ENCODE results near the gene MAN2A1.

MAN2A1 gene

DNA sequence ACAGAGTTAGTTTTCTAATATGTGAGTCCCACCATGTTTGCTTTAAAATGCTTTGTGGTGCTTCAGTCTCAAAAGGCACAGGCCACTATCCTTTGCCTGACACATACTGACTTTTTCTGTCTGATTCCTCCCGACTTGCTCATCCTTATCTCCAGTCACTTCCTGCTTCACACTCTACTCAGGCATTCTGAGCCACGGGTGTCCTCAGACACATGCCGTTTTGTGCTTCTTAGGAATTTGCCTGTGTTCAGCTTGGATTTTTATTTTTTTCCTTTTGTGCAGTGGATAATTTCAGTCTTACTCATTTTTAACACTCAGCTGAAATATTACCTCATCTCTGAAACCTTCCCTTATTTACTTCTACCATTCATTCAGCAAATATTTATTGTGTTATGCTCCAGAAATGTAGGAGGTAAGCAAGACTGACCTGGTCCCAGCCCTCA, 54.1 kb downstream of the MAN2A1 start:
- no peak for DNase-seq
- H3K36me3 ChIP-seq (ENCODE audit: control insufficient read depth, insufficient read depth, low read length): peaks cover 4% of the 10 kb centered on the region
- H3K9me3 ChIP-seq (ENCODE audit: control insufficient read depth, low read length): no peaks in the 10 kb centered on the region
- H3K4me1 ChIP-seq (ENCODE audit: control insufficient read depth, insufficient read depth, low read length, poor library complexity, severe bottlenecking): no peaks in the 10 kb centered on the region
- H3K27me3 ChIP-seq (replicated peaks; ENCODE audit: control insufficient read depth, insufficient read depth, low read length, poor library complexity, severe bottlenecking): no peaks in the 10 kb centered on the region
- H3K4me3 ChIP-seq (ENCODE audit: insufficient read depth, low read depth, low read length, poor library complexity, severe bottlenecking): no peak overlapping the region
- H3K27ac ChIP-seq (ENCODE audit: insufficient read depth, low read length, poor library complexity, severe bottlenecking): no peak overlapping the region

DNA sequence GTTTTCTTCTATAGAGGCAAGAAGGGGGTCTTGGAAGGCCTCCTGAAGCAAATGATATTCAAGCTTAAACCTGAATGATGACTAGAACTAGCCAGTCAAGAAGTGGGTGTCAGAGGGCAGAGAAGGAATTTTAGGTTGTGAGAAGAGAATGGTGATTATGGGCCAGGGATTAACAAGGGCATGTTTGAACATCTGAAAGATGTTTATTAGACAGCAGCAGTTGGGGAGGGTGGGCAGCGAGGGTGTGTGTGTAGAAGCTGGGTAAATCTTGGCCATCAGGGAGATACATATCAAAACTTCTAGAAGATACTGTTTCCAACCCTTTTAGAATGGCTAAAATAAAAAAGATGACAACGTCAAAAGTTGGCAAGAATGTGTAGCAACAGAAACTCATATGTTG, 54.5 kb downstream of the MAN2A1 start:
- Histone ChIP-seq H3K4me1 (ENCODE audit: control insufficient read depth, insufficient read depth, low read length, poor library complexity, severe bottlenecking) (no peaks in the 10 kb centered on the region), H3K4me3 (ENCODE audit: insufficient read depth, low read depth, low read length, poor library complexity, severe bottlenecking) (no peak overlapping the region), H3K27me3 (replicated peaks; ENCODE audit: control insufficient read depth, insufficient read depth, low read length, poor library complexity, severe bottlenecking) (no peaks in the 10 kb centered on the region), H3K9me3 (ENCODE audit: control insufficient read depth, low read length) (no peaks in the 10 kb centered on the region), H3K36me3 (ENCODE audit: control insufficient read depth, insufficient read depth, low read length) (peaks cover 4% of the 10 kb centered on the region), H3K27ac (ENCODE audit: insufficient read depth, low read length, poor library complexity, severe bottlenecking) (no peak overlapping the region)
- no peak for DNase-seq

DNA sequence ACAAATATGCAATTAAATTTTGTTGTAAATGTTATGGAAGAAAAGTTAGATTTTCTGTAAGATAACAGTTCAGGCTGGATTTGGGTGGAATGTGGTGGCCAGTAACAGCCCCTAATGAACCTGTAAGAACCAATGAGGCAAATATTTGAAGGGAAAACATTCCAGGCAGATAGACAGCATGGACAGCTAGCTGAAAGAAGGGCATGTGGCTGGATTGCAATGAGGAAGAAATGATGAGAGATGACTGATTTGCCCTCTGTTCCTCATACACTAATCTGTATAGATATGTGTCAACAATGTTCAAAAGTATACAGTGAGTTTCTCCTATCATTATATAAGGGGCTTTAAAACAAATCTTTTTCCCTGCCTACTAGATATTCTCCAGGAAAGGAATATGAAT, 58.8 kb downstream of the MAN2A1 start:
- Histone ChIP-seq H3K36me3 (ENCODE audit: control insufficient read depth, insufficient read depth, low read length) (no peaks in the 10 kb centered on the region), H3K27ac (ENCODE audit: insufficient read depth, low read length, poor library complexity, severe bottlenecking) (no peak overlapping the region), H3K4me1 (ENCODE audit: control insufficient read depth, insufficient read depth, low read length, poor library complexity, severe bottlenecking) (no peaks in the 10 kb centered on the region), H3K4me3 (ENCODE audit: insufficient read depth, low read depth, low read length, poor library complexity, severe bottlenecking) (no peak overlapping the region), H3K9me3 (ENCODE audit: control insufficient read depth, low read length) (no peaks in the 10 kb centered on the region), H3K27me3 (replicated peaks; ENCODE audit: control insufficient read depth, insufficient read depth, low read length, poor library complexity, severe bottlenecking) (no peaks in the 10 kb centered on the region)
- DNase-seq: no peak

DNA sequence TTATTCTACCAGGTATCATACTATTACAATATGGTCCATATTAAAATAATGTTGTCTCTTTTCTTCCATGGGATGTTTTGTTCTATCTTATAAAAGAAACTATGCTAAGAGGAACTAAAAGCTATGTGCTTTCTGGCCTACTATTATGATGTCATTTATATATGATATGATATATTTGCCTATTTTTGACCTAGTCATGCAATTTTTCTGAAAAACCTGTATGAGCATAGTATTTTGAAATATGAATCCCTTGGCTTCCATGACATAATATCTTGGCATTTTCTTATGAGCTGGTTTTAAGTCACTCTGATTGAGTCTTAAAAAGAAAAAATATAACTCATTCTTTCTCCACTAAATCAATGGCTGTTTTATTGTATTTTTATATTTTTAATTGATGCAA, 60.7 kb downstream of the MAN2A1 start:
- DNase-seq: no peak
- Histone ChIP-seq H3K27ac (ENCODE audit: insufficient read depth, low read length, poor library complexity, severe bottlenecking) (no peak overlapping the region), H3K4me1 (ENCODE audit: control insufficient read depth, insufficient read depth, low read length, poor library complexity, severe bottlenecking) (no peaks in the 10 kb centered on the region), H3K36me3 (ENCODE audit: control insufficient read depth, insufficient read depth, low read length) (no peaks in the 10 kb centered on the region), H3K4me3 (ENCODE audit: insufficient read depth, low read depth, low read length, poor library complexity, severe bottlenecking) (no peak overlapping the region), H3K9me3 (ENCODE audit: control insufficient read depth, low read length) (no peaks in the 10 kb centered on the region), H3K27me3 (replicated peaks; ENCODE audit: control insufficient read depth, insufficient read depth, low read length, poor library complexity, severe bottlenecking) (no peaks in the 10 kb centered on the region)

DNA sequence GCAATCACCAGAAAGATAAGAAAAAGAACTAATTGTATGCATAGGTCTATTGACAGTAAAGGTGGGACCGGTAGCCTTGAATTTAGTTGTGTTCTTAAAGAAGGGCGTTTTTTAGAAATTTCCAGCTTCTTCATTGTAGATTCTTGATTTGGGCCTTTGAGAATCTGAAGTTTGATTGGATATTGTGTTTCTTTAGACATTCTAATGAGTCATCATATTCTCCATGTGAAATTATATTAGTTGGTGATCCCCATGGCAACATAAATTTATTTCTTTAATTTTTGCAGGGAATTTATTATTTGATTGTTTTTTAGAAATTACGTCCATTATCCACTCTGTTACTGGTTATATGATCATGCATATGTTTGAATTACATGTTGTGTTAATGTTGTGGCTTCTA, 63.6 kb downstream of the MAN2A1 start:
- peaks cover 11% of the 10 kb centered on the region for H3K36me3 ChIP-seq (ENCODE audit: control insufficient read depth, insufficient read depth, low read length)
- H3K27me3 ChIP-seq (replicated peaks; ENCODE audit: control insufficient read depth, insufficient read depth, low read length, poor library complexity, severe bottlenecking): no peaks in the 10 kb centered on the region
- no peaks in the 10 kb centered on the region for H3K9me3 ChIP-seq (ENCODE audit: control insufficient read depth, low read length)
- no peaks in the 10 kb centered on the region for H3K4me1 ChIP-seq (ENCODE audit: control insufficient read depth, insufficient read depth, low read length, poor library complexity, severe bottlenecking)
- H3K4me3 ChIP-seq (ENCODE audit: insufficient read depth, low read depth, low read length, poor library complexity, severe bottlenecking): no peak overlapping the region
- H3K27ac ChIP-seq (ENCODE audit: insufficient read depth, low read length, poor library complexity, severe bottlenecking): no peak overlapping the region
- DNase-seq: no peak

DNA sequence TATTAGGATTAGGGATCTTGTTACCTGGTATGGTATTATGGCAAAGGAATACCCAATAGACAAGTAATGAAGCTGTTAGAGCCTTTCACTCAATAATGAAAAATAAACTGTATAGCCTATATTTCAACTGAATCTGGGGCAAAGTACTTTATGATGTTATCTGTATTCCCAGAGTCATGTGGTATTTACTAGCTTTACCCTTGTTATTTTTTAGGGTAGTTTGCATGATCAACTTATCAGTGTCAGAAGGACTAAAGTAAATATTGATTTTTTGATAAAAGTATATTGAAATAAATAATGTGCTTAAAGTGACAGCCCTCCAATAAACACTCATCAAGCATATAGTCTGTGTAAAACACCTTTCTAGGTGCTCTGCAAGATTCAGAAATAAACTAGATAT, 64.6 kb downstream of the MAN2A1 start:
- DNase-seq: no peak
- Histone ChIP-seq H3K9me3 (ENCODE audit: control insufficient read depth, low read length) (no peaks in the 10 kb centered on the region), H3K4me3 (ENCODE audit: insufficient read depth, low read depth, low read length, poor library complexity, severe bottlenecking) (no peak overlapping the region), H3K36me3 (ENCODE audit: control insufficient read depth, insufficient read depth, low read length) (peaks cover 11% of the 10 kb centered on the region), H3K27ac (ENCODE audit: insufficient read depth, low read length, poor library complexity, severe bottlenecking) (no peak overlapping the region), H3K27me3 (replicated peaks; ENCODE audit: control insufficient read depth, insufficient read depth, low read length, poor library complexity, severe bottlenecking) (no peaks in the 10 kb centered on the region), H3K4me1 (ENCODE audit: control insufficient read depth, insufficient read depth, low read length, poor library complexity, severe bottlenecking) (no peaks in the 10 kb centered on the region)

DNA sequence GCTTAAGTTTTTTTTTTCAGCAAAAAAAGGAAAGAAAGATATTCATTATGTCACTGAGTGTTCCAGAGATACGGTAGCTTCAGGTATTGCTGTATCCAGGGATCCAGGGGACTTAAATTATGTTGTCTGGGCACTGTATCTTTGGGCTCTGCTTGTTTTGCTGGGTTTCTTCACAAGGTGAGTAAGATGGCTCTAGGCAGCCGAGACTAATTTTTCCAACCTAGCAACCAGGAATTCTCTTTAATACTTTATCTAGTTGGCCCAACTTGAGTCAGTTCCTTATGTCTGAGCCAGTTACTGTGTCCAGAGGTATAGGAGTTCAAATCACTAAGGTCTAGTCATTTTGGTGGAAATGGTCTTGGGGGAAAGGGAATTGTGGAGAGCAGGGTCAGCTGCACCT, 66.0 kb downstream of the MAN2A1 start:
- Histone ChIP-seq H3K27me3 (replicated peaks; ENCODE audit: control insufficient read depth, insufficient read depth, low read length, poor library complexity, severe bottlenecking) (no peaks in the 10 kb centered on the region), H3K4me1 (ENCODE audit: control insufficient read depth, insufficient read depth, low read length, poor library complexity, severe bottlenecking) (no peaks in the 10 kb centered on the region), H3K27ac (ENCODE audit: insufficient read depth, low read length, poor library complexity, severe bottlenecking) (no peak overlapping the region), H3K9me3 (ENCODE audit: control insufficient read depth, low read length) (no peaks in the 10 kb centered on the region), H3K4me3 (ENCODE audit: insufficient read depth, low read depth, low read length, poor library complexity, severe bottlenecking) (no peak overlapping the region), H3K36me3 (ENCODE audit: control insufficient read depth, insufficient read depth, low read length) (peaks cover 11% of the 10 kb centered on the region)
- DNase-seq: no peak

DNA sequence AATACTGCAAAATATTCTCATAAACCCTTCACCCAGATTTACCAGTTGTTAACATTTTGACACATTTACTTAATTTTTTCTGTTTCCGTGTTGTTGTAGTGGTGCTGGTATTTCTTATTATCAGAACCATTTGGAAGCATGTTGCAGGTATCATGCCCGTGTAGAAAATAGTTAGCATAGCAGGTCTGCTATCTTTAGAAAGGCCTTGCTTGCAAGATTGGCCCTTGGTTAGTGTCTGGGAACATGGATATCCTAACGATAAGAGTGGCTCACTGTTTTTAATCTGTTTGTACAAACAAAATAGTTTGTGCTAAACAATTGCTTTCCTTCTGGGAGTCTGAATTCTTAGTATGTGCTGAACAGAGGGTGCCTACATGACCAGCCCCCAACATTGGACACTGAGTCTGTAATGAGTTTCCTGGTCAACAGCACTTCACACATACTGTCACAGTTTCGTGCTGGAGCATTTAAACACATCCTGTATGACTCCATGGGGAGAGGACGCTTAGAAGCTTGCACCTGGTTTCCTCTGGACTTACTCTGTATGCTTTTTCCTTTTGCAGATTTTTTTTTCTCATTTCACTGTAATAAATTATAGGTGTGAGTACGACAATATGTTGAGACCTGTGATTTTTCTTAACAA, 66.9 kb downstream of the MAN2A1 start:
- H3K36me3 ChIP-seq (ENCODE audit: control insufficient read depth, insufficient read depth, low read length): peaks cover 11% of the 10 kb centered on the region
- H3K9me3 ChIP-seq (ENCODE audit: control insufficient read depth, low read length): no peaks in the 10 kb centered on the region
- H3K27ac ChIP-seq (ENCODE audit: insufficient read depth, low read length, poor library complexity, severe bottlenecking): no peak overlapping the region
- H3K27me3 ChIP-seq (replicated peaks; ENCODE audit: control insufficient read depth, insufficient read depth, low read length, poor library complexity, severe bottlenecking): no peaks in the 10 kb centered on the region
- no peak overlapping the region for H3K4me3 ChIP-seq (ENCODE audit: insufficient read depth, low read depth, low read length, poor library complexity, severe bottlenecking)
- no peaks in the 10 kb centered on the region for H3K4me1 ChIP-seq (ENCODE audit: control insufficient read depth, insufficient read depth, low read length, poor library complexity, severe bottlenecking)
- no peak for DNase-seq

DNA sequence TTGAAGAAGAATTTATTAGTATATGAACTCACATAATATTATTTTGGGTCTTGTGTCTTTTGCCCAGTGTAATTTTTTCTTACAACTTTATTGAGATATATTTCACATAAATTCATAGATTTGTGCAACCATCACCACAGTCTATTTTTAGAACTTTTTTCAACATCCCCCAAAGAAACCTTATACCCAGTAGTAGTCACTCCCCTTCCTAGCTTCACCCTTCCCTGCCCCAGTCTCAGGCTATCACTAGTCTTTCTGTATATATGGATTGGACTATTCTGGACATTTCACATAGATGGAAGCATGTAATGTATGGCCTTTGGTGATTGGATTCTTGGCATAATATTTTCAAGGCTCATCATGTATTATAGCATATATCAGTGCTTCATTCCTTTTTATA, 67.8 kb downstream of the MAN2A1 start:
- no peak overlapping the region for H3K27ac ChIP-seq (ENCODE audit: insufficient read depth, low read length, poor library complexity, severe bottlenecking)
- peaks cover 14% of the 10 kb centered on the region for H3K36me3 ChIP-seq (ENCODE audit: control insufficient read depth, insufficient read depth, low read length)
- no peak overlapping the region for H3K4me3 ChIP-seq (ENCODE audit: insufficient read depth, low read depth, low read length, poor library complexity, severe bottlenecking)
- no peaks in the 10 kb centered on the region for H3K27me3 ChIP-seq (replicated peaks; ENCODE audit: control insufficient read depth, insufficient read depth, low read length, poor library complexity, severe bottlenecking)
- no peaks in the 10 kb centered on the region for H3K9me3 ChIP-seq (ENCODE audit: control insufficient read depth, low read length)
- H3K4me1 ChIP-seq (ENCODE audit: control insufficient read depth, insufficient read depth, low read length, poor library complexity, severe bottlenecking): no peaks in the 10 kb centered on the region
- DNase-seq: no peak

DNA sequence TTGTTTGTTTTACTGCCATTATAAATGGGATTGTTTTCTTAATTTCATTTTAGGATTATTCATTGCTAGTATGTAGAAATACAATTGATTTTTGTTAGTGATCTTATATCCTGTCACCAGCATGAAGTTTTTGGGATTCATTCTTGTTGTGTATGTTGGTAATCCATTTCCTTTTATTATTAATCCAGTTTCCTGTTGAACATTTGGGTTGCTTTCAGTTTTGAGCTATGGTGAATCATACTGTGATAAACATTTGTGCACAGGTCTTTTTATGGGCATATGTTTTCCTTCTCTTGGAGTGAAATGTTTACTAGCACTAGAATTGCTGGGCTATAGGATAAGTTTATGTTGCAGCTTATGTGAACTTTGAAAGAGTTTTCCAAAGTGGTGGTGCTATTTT, 69.6 kb downstream of the MAN2A1 start:
- DNase-seq: no peak
- Histone ChIP-seq H3K4me3 (ENCODE audit: insufficient read depth, low read depth, low read length, poor library complexity, severe bottlenecking) (no peak overlapping the region), H3K27ac (ENCODE audit: insufficient read depth, low read length, poor library complexity, severe bottlenecking) (no peak overlapping the region)

More for the DNA sequence above, 69.6 kb downstream of the MAN2A1 start:
- no peaks in the 10 kb centered on the region for H3K27me3 ChIP-seq (replicated peaks; ENCODE audit: control insufficient read depth, insufficient read depth, low read length, poor library complexity, severe bottlenecking)
- no peaks in the 10 kb centered on the region for H3K9me3 ChIP-seq (ENCODE audit: control insufficient read depth, low read length)
- H3K4me1 ChIP-seq (ENCODE audit: control insufficient read depth, insufficient read depth, low read length, poor library complexity, severe bottlenecking): no peaks in the 10 kb centered on the region
- peaks cover 21% of the 10 kb centered on the region for H3K36me3 ChIP-seq (ENCODE audit: control insufficient read depth, insufficient read depth, low read length)

Data from effector memory CD4-positive, alpha-beta T cell (primary cell).